SJCRH30 (cell line): ENCODE measurements around the gene MICAL2. TPM values are rescaled to one million over a fixed set of nuclear protein-coding genes. Genes with fewer than 3 reads are reported as not detected.

ENCODE experiments used
- DNase-seq, 2 experiments: peaks; one replicate each; pipeline ENCODE4 v3.0.0-alpha.2; 2015 to 2020
- H3K27ac ChIP-seq: fragments of 250-450 bp; sonication (Bioruptor Pico); 2 replicates; pipeline ENCODE4 v1.5.1; 2020; ENCODE audit warnings: mild to moderate bottlenecking, moderate library complexity
- H3K27me3 ChIP-seq: fragments of 250-450 bp; sonication (Bioruptor Pico); 2 replicates; pipeline ENCODE4 v1.5.1; 2020; ENCODE audit warnings: mild to moderate bottlenecking, moderate library complexity
- H3K36me3 ChIP-seq: fragments of 250-450 bp; sonication (Bioruptor Pico); 2 replicates; pipeline ENCODE4 v1.5.1; 2020; ENCODE audit warnings: mild to moderate bottlenecking, moderate library complexity
- H3K4me1 ChIP-seq: fragments of 250-450 bp; sonication (Bioruptor Pico); 2 replicates; pipeline ENCODE4 v1.5.1; 2020; ENCODE audit warnings: mild to moderate bottlenecking, moderate library complexity
- H3K4me3 ChIP-seq: fragments of 250-450 bp; sonication (Bioruptor Pico); 2 replicates; pipeline ENCODE4 v1.5.1; 2020; ENCODE audit warnings: mild to moderate bottlenecking, moderate library complexity
- H3K9me3 ChIP-seq: fragments of 250-450 bp; sonication (Bioruptor Pico); replicated peaks from 2 replicates; pipeline ENCODE4 v1.5.1; 2020; ENCODE audit warnings: mild to moderate bottlenecking, moderate library complexity
- total RNA-seq: library from RNA; depleted of rRNA; stranded (reverse); fragments of >200 nt; shearing (Covaris generic); gene quantifications from 2 replicates; pipeline ENCODE4 v1.2.3, GENCODE V29; 2014

Gene MICAL2
- total RNA-seq, 1 experiment from 2014 or later = 7.8 TPM

GRCh38 chr11:12274558-12275197 is 164.3 kb downstream of the MICAL2 start:
- Histone ChIP-seq H3K27me3 (no peaks in the 10 kb centered on the region), H3K27ac (no peak overlapping the region), H3K36me3 (no peaks in the 10 kb centered on the region), H3K4me1 (peaks cover 2% of the 10 kb centered on the region; the same call in 1 of the 2 replicates), H3K9me3 (no peaks in the 10 kb centered on the region), H3K4me3 (no peak overlapping the region)
- DNase-seq = no peak

- H3K27me3 ChIP-seq = no peaks in the 10 kb centered on the region
- H3K36me3 ChIP-seq = no peaks in the 10 kb centered on the region
- no peaks in the 10 kb centered on the region for H3K4me1 ChIP-seq
- no peak overlapping the region for H3K4me3 ChIP-seq
- no peaks in the 10 kb centered on the region for H3K9me3 ChIP-seq
- H3K27ac ChIP-seq = no peak overlapping the region
- no peak for DNase-seq
Observed at GRCh38 chr11:12275818-12276217, 165.4 kb downstream of the MICAL2 start.

- Histone ChIP-seq H3K36me3 (no peaks in the 10 kb centered on the region), H3K27me3 (no peaks in the 10 kb centered on the region), H3K4me3 (no peak overlapping the region), H3K4me1 (no peaks in the 10 kb centered on the region), H3K9me3 (no peaks in the 10 kb centered on the region), H3K27ac (no peak overlapping the region)
- no peak for DNase-seq
Observed at GRCh38 chr11:12276356-12276755, 166.0 kb downstream of the MICAL2 start.

- H3K36me3 ChIP-seq = no peaks in the 10 kb centered on the region
- no peaks in the 10 kb centered on the region for H3K27me3 ChIP-seq
- no peak overlapping the region for H3K4me3 ChIP-seq
- no peak for DNase-seq
- H3K27ac ChIP-seq = no peak overlapping the region
- H3K9me3 ChIP-seq = no peaks in the 10 kb centered on the region
- H3K4me1 ChIP-seq = no peaks in the 10 kb centered on the region
Observed at GRCh38 chr11:12276831-12277475, 166.6 kb downstream of the MICAL2 start.

- Histone ChIP-seq H3K36me3 (no peaks in the 10 kb centered on the region), H3K4me3 (no peak overlapping the region), H3K4me1 (no peaks in the 10 kb centered on the region), H3K9me3 (no peaks in the 10 kb centered on the region), H3K27me3 (no peaks in the 10 kb centered on the region), H3K27ac (no peak overlapping the region)
- no peak for DNase-seq
Observed at GRCh38 chr11:12278766-12279671, 168.6 kb downstream of the MICAL2 start.

GRCh38 chr11:12279672-12280108 is 169.3 kb downstream of the MICAL2 start:
- H3K4me3 ChIP-seq = no peak overlapping the region
- DNase-seq = no peak
- peaks cover under 1% of the 10 kb centered on the region; the same call in 1 of the 2 replicates for H3K4me1 ChIP-seq

GRCh38 chr11:12280199-12280837 is 169.9 kb downstream of the MICAL2 start:
- Histone ChIP-seq H3K4me1 (peaks cover 7% of the 10 kb centered on the region), H3K27ac (no peak overlapping the region), H3K36me3 (no peaks in the 10 kb centered on the region), H3K9me3 (no peaks in the 10 kb centered on the region), H3K4me3 (no peak overlapping the region), H3K27me3 (no peaks in the 10 kb centered on the region)
- no peak for DNase-seq

More at GRCh38 chr11:12279672-12280108, 169.3 kb downstream of the MICAL2 start:
- no peak overlapping the region for H3K27ac ChIP-seq
- no peaks in the 10 kb centered on the region for H3K27me3 ChIP-seq
- no peaks in the 10 kb centered on the region for H3K9me3 ChIP-seq
- H3K36me3 ChIP-seq = no peaks in the 10 kb centered on the region

GRCh38 chr11:12280838-12281565 is 170.6 kb downstream of the MICAL2 start:
- Histone ChIP-seq H3K36me3 (no peaks in the 10 kb centered on the region), H3K9me3 (no peaks in the 10 kb centered on the region), H3K27ac (no peak overlapping the region), H3K27me3 (no peaks in the 10 kb centered on the region), H3K4me3 (no peak overlapping the region), H3K4me1 (peaks cover 14% of the 10 kb centered on the region)
- no peak for DNase-seq

GRCh38 chr11:12281571-12282478 is 171.4 kb downstream of the MICAL2 start:
- Histone ChIP-seq H3K4me1 (peaks cover 22% of the 10 kb centered on the region), H3K36me3 (no peaks in the 10 kb centered on the region), H3K9me3 (no peaks in the 10 kb centered on the region), H3K27ac (no peak overlapping the region), H3K4me3 (no peak overlapping the region), H3K27me3 (no peaks in the 10 kb centered on the region)
- DNase-seq = peak; percentile 79 to 93

- no peaks in the 10 kb centered on the region for H3K36me3 ChIP-seq
- no peak overlapping the region for H3K4me3 ChIP-seq
- H3K27ac ChIP-seq = no peak overlapping the region
- no peak for DNase-seq
- no peaks in the 10 kb centered on the region for H3K9me3 ChIP-seq
- H3K27me3 ChIP-seq = no peaks in the 10 kb centered on the region
- H3K4me1 ChIP-seq = peaks cover 29% of the 10 kb centered on the region
Observed at GRCh38 chr11:12282676-12283075, 172.3 kb downstream of the MICAL2 start.

GRCh38 chr11:12284316-12285050 is 174.1 kb downstream of the MICAL2 start:
- Histone ChIP-seq H3K4me3 (no peak overlapping the region), H3K36me3 (no peaks in the 10 kb centered on the region), H3K27ac (no peak overlapping the region), H3K9me3 (no peaks in the 10 kb centered on the region), H3K27me3 (no peaks in the 10 kb centered on the region), H3K4me1 (peaks cover 35% of the 10 kb centered on the region)
- no peak for DNase-seq

- H3K4me1 ChIP-seq = peaks cover 35% of the 10 kb centered on the region
- no peak overlapping the region for H3K27ac ChIP-seq
Observed at GRCh38 chr11:12285106-12285505, 174.7 kb downstream of the MICAL2 start.

GRCh38 chr11:12285811-12286222 is 175.4 kb downstream of the MICAL2 start:
- Histone ChIP-seq H3K27ac (no peak overlapping the region), H3K27me3 (no peaks in the 10 kb centered on the region), H3K4me3 (no peak overlapping the region), H3K36me3 (no peaks in the 10 kb centered on the region), H3K4me1 (peaks cover 35% of the 10 kb centered on the region), H3K9me3 (no peaks in the 10 kb centered on the region)
- DNase-seq = peak; percentile 48 to 57

More at GRCh38 chr11:12285106-12285505, 174.7 kb downstream of the MICAL2 start:
- no peaks in the 10 kb centered on the region for H3K36me3 ChIP-seq
- H3K27me3 ChIP-seq = no peaks in the 10 kb centered on the region
- H3K4me3 ChIP-seq = no peak overlapping the region
- DNase-seq = no peak
- no peaks in the 10 kb centered on the region for H3K9me3 ChIP-seq
